GM23338 (cell line): Measurements from ENCODE around the gene KCNN3. TPM values are rescaled to one million over a fixed set of nuclear protein-coding genes. Genes with fewer than 3 reads are reported as not detected.

ENCODE experiments used
- ATAC-seq: fragments of 200-7000 bp; cut with Tn5 transposase; 3 replicates; pipeline ENCODE4 v1.9.1; 2020
- DNase-seq: peaks from one replicate; pipeline ENCODE4 v3.0.0-alpha.2; 2015; ENCODE audit warnings: low spot score
- H2AFZ ChIP-seq: fragments of 200-600 bp; sonication (generic); 2 replicates; pipeline ENCODE4 v1.8.0; 2016; ENCODE audit warnings: antibody characterized with exemption, mild to moderate bottlenecking, moderate library complexity
- H3F3A ChIP-seq: fragments of 200-600 bp; sonication (generic); replicated peaks from 2 replicates; pipeline ENCODE4 v1.8.0; 2017; ENCODE audit warnings: antibody characterized with exemption, mixed run types, low read depth
- H3K27ac ChIP-seq: fragments of 200-600 bp; sonication (generic); 2 replicates; pipeline ENCODE4 v1.6.1; 2016; ENCODE audit warnings: low read depth
- H3K27me3 ChIP-seq: fragments of 200-600 bp; sonication (generic); 2 replicates; pipeline ENCODE4 v1.8.0; 2016; ENCODE audit warnings: mild to moderate bottlenecking, mixed run types, moderate library complexity; ENCODE audit not compliant: insufficient read depth
- H3K36me3 ChIP-seq: fragments of 200-600 bp; sonication (generic); 2 replicates; pipeline ENCODE4 v1.8.0; 2016; ENCODE audit warnings: mild to moderate bottlenecking; ENCODE audit not compliant: insufficient read depth
- H3K4me1 ChIP-seq: fragments of 200-600 bp; sonication (generic); 2 replicates; pipeline ENCODE4 v1.8.0; 2016; ENCODE audit warnings: mild to moderate bottlenecking, moderate library complexity; ENCODE audit not compliant: insufficient read depth
- H3K4me2 ChIP-seq: fragments of 200-600 bp; sonication (generic); 2 replicates; pipeline ENCODE4 v1.7.1; 2017; ENCODE audit warnings: mixed run types
- H3K4me3 ChIP-seq: fragments of 200-600 bp; sonication (generic); 2 replicates; pipeline ENCODE4 v1.6.1; 2016; ENCODE audit warnings: mixed run types
- H3K79me2 ChIP-seq: fragments of 200-600 bp; sonication (generic); replicated peaks from 2 replicates; pipeline ENCODE4 v1.8.0; 2017; ENCODE audit warnings: mild to moderate bottlenecking; ENCODE audit not compliant: insufficient read depth
- H3K9me2 ChIP-seq: fragments of 200-600 bp; sonication (generic); 2 replicates; pipeline ENCODE4 v1.8.0; 2017; ENCODE audit not compliant: insufficient read depth
- H4K20me1 ChIP-seq: fragments of 200-600 bp; sonication (generic); replicated peaks from 2 replicates; pipeline ENCODE4 v1.8.0; 2017; ENCODE audit warnings: mild to moderate bottlenecking; ENCODE audit not compliant: insufficient read depth
- H3K27ac Mint-ChIP-seq: 2 replicates; pipeline ENCODE4 v1.8.0; 2020; ENCODE audit warnings: inconsistent platforms, mild to moderate bottlenecking, moderate library complexity, mixed read lengths
- H3K27me3 Mint-ChIP-seq: 3 replicates; pipeline ENCODE4 v1.8.0; 2022; ENCODE audit warnings: low read depth, mild to moderate bottlenecking, moderate library complexity, mixed read lengths, inconsistent platforms; ENCODE audit not compliant: insufficient read depth, poor library complexity
- H3K36me3 Mint-ChIP-seq: 3 replicates; pipeline ENCODE4 v1.8.0; 2021; ENCODE audit warnings: low read depth, mild to moderate bottlenecking, inconsistent platforms, moderate library complexity, mixed read lengths
- H3K4me1 Mint-ChIP-seq: 3 replicates; pipeline ENCODE4 v1.8.0; 2020; ENCODE audit warnings: mild to moderate bottlenecking, inconsistent platforms, mixed read lengths
- H3K4me3 Mint-ChIP-seq: 3 replicates; pipeline ENCODE4 v1.8.0; 2021; ENCODE audit warnings: moderate library complexity, mild to moderate bottlenecking, inconsistent platforms, mixed read lengths
- H3K9me3 Mint-ChIP-seq: 3 replicates; pipeline ENCODE4 v1.8.0; 2020; ENCODE audit warnings: moderate library complexity, mild to moderate bottlenecking, inconsistent platforms, mixed read lengths
- CREB1 ChIP-seq: fragments of 250-450 bp; sonication (Bioruptor Pico); IDR thresholded peaks from 2 replicates; pipeline ENCODE4 v1.5.0; 2020; ENCODE audit warnings: low read depth, mild to moderate bottlenecking, moderate library complexity
- CTCF ChIP-seq, 2 experiments: fragments of 200-600 bp in 1 of 2; sonication (generic) in 1 of 2; conservative IDR thresholded peaks; 2 replicates each; pipeline versions ENCODE4 v1.5.1 to v1.6.1; 2016 to 2017; ENCODE audit warnings: antibody characterized with exemption in 2 of 2, low read depth in 2 of 2, mild to moderate bottlenecking in 2 of 2, moderate library complexity in 1 of 2
- ETS1 ChIP-seq: IDR thresholded peaks from 2 replicates; pipeline ENCODE4 v1.6.1; 2016; ENCODE audit warnings: antibody characterized with exemption
- EZH2 ChIP-seq: fragments of 200-600 bp; sonication (generic); IDR thresholded peaks from one replicate; pipeline ENCODE4 v1.8.0; 2017; ENCODE audit warnings: antibody characterized with exemption, mild to moderate bottlenecking, low read depth; ENCODE audit not compliant: unreplicated experiment
- EZH2phosphoT487 ChIP-seq: fragments of 200-600 bp; sonication (generic); IDR thresholded peaks from one replicate; pipeline ENCODE4 v1.8.1; 2018; ENCODE audit warnings: antibody characterized with exemption; ENCODE audit not compliant: unreplicated experiment
- NANOG ChIP-seq: IDR thresholded peaks from 2 replicates; pipeline ENCODE4 v1.6.1; 2016; ENCODE audit warnings: antibody characterized with exemption, borderline replicate concordance
- POLR2AphosphoS5 ChIP-seq: IDR thresholded peaks from 2 replicates; pipeline ENCODE4 v1.6.1; 2016; ENCODE audit warnings: antibody characterized with exemption, low read depth
- ZNF114 ChIP-seq: fragments of 250-450 bp; sonication (Bioruptor Pico); IDR thresholded peaks from 2 replicates; pipeline ENCODE4 v1.5.0; 2020; ENCODE audit warnings: mild to moderate bottlenecking, moderate library complexity
- polyA plus RNA-seq: library from polyadenylated mRNA; unstranded; fragments of >200 nt; fragmentation: Nextera tagmentation; extraction: Ambion mirVana; gene quantifications from 2 replicates; pipeline ENCODE4 v1.2.1, GENCODE V29; 2016
- total RNA-seq: library from RNA; depleted of rRNA; stranded (reverse); fragments of >200 nt; shearing (Covaris generic); gene quantifications from 2 replicates; pipeline ENCODE4 v1.2.3, GENCODE V29; 2014
- TF ChIP-seq, protein P1 (sequence below): IDR thresholded peaks from one replicate; pipeline ENCODE4 v1.6.1; 2018; ENCODE audit warnings: antibody characterized with exemption; ENCODE audit not compliant: unreplicated experiment

KCNN3 gene
- total and polyA plus RNA-seq, 2 experiments from 2014 or later, result 1.9 to 3.0 TPM

GRCh38 chr1:154886281-154887015 lies 16.4 kb upstream of the KCNN3 start (continued):
- TF ChIP-seq, protein P1, sequence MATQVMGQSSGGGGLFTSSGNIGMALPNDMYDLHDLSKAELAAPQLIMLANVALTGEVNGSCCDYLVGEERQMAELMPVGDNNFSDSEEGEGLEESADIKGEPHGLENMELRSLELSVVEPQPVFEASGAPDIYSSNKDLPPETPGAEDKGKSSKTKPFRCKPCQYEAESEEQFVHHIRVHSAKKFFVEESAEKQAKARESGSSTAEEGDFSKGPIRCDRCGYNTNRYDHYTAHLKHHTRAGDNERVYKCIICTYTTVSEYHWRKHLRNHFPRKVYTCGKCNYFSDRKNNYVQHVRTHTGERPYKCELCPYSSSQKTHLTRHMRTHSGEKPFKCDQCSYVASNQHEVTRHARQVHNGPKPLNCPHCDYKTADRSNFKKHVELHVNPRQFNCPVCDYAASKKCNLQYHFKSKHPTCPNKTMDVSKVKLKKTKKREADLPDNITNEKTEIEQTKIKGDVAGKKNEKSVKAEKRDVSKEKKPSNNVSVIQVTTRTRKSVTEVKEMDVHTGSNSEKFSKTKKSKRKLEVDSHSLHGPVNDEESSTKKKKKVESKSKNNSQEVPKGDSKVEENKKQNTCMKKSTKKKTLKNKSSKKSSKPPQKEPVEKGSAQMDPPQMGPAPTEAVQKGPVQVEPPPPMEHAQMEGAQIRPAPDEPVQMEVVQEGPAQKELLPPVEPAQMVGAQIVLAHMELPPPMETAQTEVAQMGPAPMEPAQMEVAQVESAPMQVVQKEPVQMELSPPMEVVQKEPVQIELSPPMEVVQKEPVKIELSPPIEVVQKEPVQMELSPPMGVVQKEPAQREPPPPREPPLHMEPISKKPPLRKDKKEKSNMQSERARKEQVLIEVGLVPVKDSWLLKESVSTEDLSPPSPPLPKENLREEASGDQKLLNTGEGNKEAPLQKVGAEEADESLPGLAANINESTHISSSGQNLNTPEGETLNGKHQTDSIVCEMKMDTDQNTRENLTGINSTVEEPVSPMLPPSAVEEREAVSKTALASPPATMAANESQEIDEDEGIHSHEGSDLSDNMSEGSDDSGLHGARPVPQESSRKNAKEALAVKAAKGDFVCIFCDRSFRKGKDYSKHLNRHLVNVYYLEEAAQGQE, result no peak
- TF ChIP-seq ZNF114, result no peak
- TF ChIP-seq CREB1 (CRISPR knock-in tag), result no peak
- no peak for TF ChIP-seq CTCF (conservative IDR thresholded peaks at IDR 0.05; ENCODE audit: low read depth in 2 of 2)
- no peak for TF ChIP-seq ETS1
- no peak for TF ChIP-seq NANOG
- TF ChIP-seq POLR2AphosphoS5, result no peak

- Histone ChIP-seq H3K27ac (no peak overlapping the region), H3K27me3 (no peaks in the 10 kb centered on the region), H3K4me3 (no peak overlapping the region), H3K4me2 (no peak overlapping the region), H3K4me1 (no peaks in the 10 kb centered on the region), H3K36me3 (no peaks in the 10 kb centered on the region), H2AFZ (no peak overlapping the region), H4K20me1 (no peaks in the 10 kb centered on the region), H3K9me2 (no peaks in the 10 kb centered on the region), H3K79me2 (no peaks in the 10 kb centered on the region), H3F3A (no peaks in the 10 kb centered on the region)
- DNase-seq (no peak), ATAC-seq (no peak)
- no peaks in the 10 kb centered on the region; the same call in 2 of the 3 replicates for H3K36me3 Mint-ChIP-seq
- no peaks in the 10 kb centered on the region for H3K4me1 Mint-ChIP-seq
- no peak overlapping the region for H3K27ac Mint-ChIP-seq
- peaks cover 11% of the 10 kb centered on the region for H3K27me3 Mint-ChIP-seq
- H3K9me3 Mint-ChIP-seq, result no peaks in the 10 kb centered on the region
- no peak overlapping the region for H3K4me3 Mint-ChIP-seq
- TF ChIP-seq EZH2phosphoT487, result no peak
- TF ChIP-seq POLR2AphosphoS5, result no peak
- TF ChIP-seq EZH2, result no peak
- TF ChIP-seq CTCF (conservative IDR thresholded peaks at IDR 0.05; ENCODE audit: low read depth in 2 of 2), result no peak
- TF ChIP-seq ETS1, result no peak
- TF ChIP-seq, protein P1, result no peak
- TF ChIP-seq NANOG, result no peak
- no peak for TF ChIP-seq ZNF114
Measured at GRCh38 chr1:154884869-154885701, 15.0 kb upstream of the KCNN3 start.
